ENCODE data around the gene PDE2A. TPM values are rescaled to one million over a fixed set of nuclear protein-coding genes. Genes with fewer than 3 reads are reported as not detected.

The PDE2A gene
- total and polyA plus RNA-seq, 8 donors, result 8.4 to 13.8 (median 11.2) TPM

- no peak overlapping the region for H3K27ac ChIP-seq
- intact Hi-C loops (cut with DNase I), result no loop called here
- no peaks in the 10 kb centered on the region for H3K36me3 ChIP-seq
- TF ChIP-seq, protein P1, sequence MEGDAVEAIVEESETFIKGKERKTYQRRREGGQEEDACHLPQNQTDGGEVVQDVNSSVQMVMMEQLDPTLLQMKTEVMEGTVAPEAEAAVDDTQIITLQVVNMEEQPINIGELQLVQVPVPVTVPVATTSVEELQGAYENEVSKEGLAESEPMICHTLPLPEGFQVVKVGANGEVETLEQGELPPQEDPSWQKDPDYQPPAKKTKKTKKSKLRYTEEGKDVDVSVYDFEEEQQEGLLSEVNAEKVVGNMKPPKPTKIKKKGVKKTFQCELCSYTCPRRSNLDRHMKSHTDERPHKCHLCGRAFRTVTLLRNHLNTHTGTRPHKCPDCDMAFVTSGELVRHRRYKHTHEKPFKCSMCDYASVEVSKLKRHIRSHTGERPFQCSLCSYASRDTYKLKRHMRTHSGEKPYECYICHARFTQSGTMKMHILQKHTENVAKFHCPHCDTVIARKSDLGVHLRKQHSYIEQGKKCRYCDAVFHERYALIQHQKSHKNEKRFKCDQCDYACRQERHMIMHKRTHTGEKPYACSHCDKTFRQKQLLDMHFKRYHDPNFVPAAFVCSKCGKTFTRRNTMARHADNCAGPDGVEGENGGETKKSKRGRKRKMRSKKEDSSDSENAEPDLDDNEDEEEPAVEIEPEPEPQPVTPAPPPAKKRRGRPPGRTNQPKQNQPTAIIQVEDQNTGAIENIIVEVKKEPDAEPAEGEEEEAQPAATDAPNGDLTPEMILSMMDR (IDR thresholded peaks at IDR 0.05), result no peak
- H3K4me1 ChIP-seq, result no peaks in the 10 kb centered on the region
- DNase-seq (no peak), ATAC-seq (peak; percentile 63)
- H3K9me3 ChIP-seq, result no peaks in the 10 kb centered on the region
- no peak overlapping the region for H3K4me3 ChIP-seq
- peaks cover 0 to 3% of the 10 kb centered on the region in 2 donors for H3K27me3 ChIP-seq
Measured at GRCh38 chr11:72535194-72535547, 139.1 kb downstream of the PDE2A start.

- peaks cover 0 to 3% of the 10 kb centered on the region in 2 donors for H3K27me3 ChIP-seq
- DNase-seq (no peak), ATAC-seq (peak; percentile 90)
- TF ChIP-seq, protein P1 (IDR thresholded peaks at IDR 0.05), result no peak
- intact Hi-C loops (cut with DNase I), result no loop called here
- H3K9me3 ChIP-seq, result no peaks in the 10 kb centered on the region
- no peaks in the 10 kb centered on the region for H3K4me1 ChIP-seq
- H3K36me3 ChIP-seq, result no peaks in the 10 kb centered on the region
- H3K4me3 ChIP-seq, result no peak overlapping the region
- H3K27ac ChIP-seq, result no peak overlapping the region
Measured at GRCh38 chr11:72534371-72535193, 139.6 kb downstream of the PDE2A start.

DNA sequence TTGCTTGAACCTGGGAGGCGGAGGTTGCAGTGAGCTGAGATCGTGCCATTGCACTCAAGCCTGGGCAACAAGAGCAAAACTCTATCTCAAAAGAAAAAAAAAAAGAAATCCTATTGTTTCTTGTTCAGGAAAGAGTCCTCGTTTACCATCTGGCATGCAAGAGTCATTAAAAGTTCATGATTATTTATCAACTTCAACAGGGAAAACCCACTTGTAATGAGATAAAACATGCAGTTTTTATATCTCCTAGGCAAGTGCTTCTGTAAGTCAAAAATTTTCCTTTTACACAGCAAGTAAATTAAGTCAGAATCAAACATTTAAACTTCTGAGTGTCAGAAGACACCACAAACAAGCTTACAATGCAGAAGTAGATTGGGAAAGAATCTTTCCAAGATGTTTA lies 145.2 kb downstream of the PDE2A start:
- H3K9me3 ChIP-seq, result no peaks in the 10 kb centered on the region
- H3K36me3 ChIP-seq, result no peaks in the 10 kb centered on the region
- H3K27ac ChIP-seq, result no peak overlapping the region
- H3K4me1 ChIP-seq, result no peaks in the 10 kb centered on the region
- intact Hi-C loops (cut with DNase I), result no loop called here
- DNase-seq (no peak), ATAC-seq (no peak)
- H3K27me3 ChIP-seq, result peaks cover 0 to 3% of the 10 kb centered on the region in 2 donors
- H3K4me3 ChIP-seq, result no peak overlapping the region
- TF ChIP-seq, protein P1 (IDR thresholded peaks at IDR 0.05), result no peak

DNA sequence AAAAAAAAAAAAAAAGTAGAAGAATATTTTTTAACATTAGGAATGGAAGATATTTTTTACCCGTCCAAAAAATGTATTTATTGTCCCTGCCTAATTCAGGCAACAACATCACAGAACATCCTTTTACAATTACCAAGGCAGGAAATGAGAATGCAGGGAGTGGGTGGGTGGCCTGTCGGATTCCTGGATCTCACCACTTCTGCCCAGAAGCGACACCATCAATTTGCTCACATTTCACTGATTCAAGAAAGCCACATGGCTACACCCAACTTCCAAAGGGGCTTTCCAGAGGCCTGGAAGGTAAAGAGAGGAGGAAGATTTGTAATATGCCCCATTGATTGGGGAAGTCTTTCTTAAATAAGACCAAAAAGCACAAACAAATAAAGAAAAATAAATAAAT lies 146.1 kb downstream of the PDE2A start:
- intact Hi-C loops (cut with DNase I), result no loop called here
- no peaks in the 10 kb centered on the region for H3K9me3 ChIP-seq
- no peaks in the 10 kb centered on the region for H3K36me3 ChIP-seq
- DNase-seq (no peak), ATAC-seq (no peak)
- TF ChIP-seq, protein P1 (IDR thresholded peaks at IDR 0.05), result no peak
- no peak overlapping the region for H3K4me3 ChIP-seq
- H3K4me1 ChIP-seq, result no peaks in the 10 kb centered on the region
- H3K27me3 ChIP-seq, result peaks cover 0 to 3% of the 10 kb centered on the region in 2 donors
- no peak overlapping the region for H3K27ac ChIP-seq

Small RNAs within 50 kb of the gene (microRNA-seq; reads per million reads assigned to microRNA genes)
- 1,042 to 2,148 reads per million in 2 donors for gene MIR139

Other genes with a start within 250 kb of the PDE2A start
- gene CLPB, start 239.9 kb downstream of the PDE2A start, total RNA-seq, result 10 to 100 TPM; 28.2 to 36.6 TPM
- gene CLPB, start 239.9 kb downstream of the PDE2A start, polyA plus RNA-seq (ENCODE audit: insufficient read length in 6 of 6), result 10 to 100 TPM; 10.1 to 13.2 (median 10.9) TPM
- gene ARAP1, start 78.0 kb upstream of the PDE2A start, total RNA-seq, result 100 to 1,000 TPM; 172 to 222 TPM
- gene ARAP1, start 78.0 kb upstream of the PDE2A start, polyA plus RNA-seq (ENCODE audit: insufficient read length in 6 of 6), result 100 to 1,000 TPM in 2 of 6 donors, 10 to 100 TPM in 4; 80.0 to 113 (median 90.8) TPM
- 100 to 1,000 TPM in 1 of 2 donors, 10 to 100 TPM in 1; 83.8 to 119 TPM for gene STARD10, start 119.6 kb upstream of the PDE2A start, total RNA-seq
- 100 to 1,000 TPM; 101 to 146 (median 114) TPM for gene STARD10, start 119.6 kb upstream of the PDE2A start, polyA plus RNA-seq (ENCODE audit: insufficient read length in 6 of 6)
- 10 to 100 TPM; 41.5 to 87.3 TPM for gene ATG16L2, start 140.0 kb upstream of the PDE2A start, total RNA-seq
- 10 to 100 TPM; 43.1 to 56.5 (median 50.3) TPM for gene ATG16L2, start 140.0 kb upstream of the PDE2A start, polyA plus RNA-seq (ENCODE audit: insufficient read length in 6 of 6)

All from left lung (tissue), 10 donors.